SU-DHL-6 (cell line): Measurements from ENCODE around the gene BRCA1.

Experiments
- EZH2phosphoT487 ChIP-seq: fragments of 200-600 bp; sonication (generic), shearing (Covaris generic); conservative IDR thresholded peaks from 2 replicates; pipeline ENCODE4 v1.6.1; 2018; ENCODE audit warnings: mild to moderate bottlenecking, antibody characterized with exemption, low read length, moderate library complexity, mixed read lengths
- TF ChIP-seq, protein P1 (sequence below): fragments of 200-600 bp; sonication (generic); IDR thresholded peaks from one replicate; pipeline ENCODE4 v1.5.1; 2017; ENCODE audit warnings: antibody characterized with exemption, mild to moderate bottlenecking, low read length, moderate library complexity; ENCODE audit not compliant: insufficient read depth, poor library complexity, severe bottlenecking

DNA sequence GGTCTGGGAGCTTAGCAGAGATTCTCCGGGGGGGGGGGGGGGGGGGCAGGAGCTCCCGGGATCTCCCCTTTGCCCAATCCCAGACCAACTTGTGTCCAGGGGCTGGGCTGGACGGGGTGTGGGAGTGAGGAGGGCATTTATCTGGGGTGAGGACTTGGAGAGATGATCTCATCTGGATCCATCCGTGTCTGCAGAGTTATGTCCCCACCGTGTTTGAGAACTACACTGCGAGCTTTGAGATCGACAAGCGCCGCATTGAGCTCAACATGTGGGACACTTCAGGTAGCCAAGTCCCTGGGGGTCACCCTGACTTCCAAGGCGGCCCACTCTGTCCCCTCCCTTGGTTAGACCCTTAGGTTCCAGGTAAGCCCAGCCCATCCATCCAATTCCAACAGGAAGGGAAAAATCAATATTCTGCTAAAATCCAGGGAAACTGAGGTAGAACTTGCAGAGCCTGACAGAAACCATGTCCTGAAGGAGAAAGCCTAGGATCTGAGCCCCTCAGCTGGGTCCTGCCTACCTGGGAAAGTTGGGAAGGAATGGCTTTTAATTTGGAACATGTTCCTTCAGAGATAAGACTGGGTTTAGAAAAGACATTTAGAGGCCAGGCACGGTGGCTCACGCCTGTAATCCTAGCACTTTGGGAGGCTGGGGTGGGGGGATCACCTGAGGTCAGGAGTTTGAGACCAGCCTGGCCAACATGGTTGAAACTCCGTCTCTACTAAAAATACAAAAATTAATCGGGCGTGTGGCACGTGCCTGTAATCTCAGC is 99.2 kb downstream of the BRCA1 start:
- TF ChIP-seq, protein P1, sequence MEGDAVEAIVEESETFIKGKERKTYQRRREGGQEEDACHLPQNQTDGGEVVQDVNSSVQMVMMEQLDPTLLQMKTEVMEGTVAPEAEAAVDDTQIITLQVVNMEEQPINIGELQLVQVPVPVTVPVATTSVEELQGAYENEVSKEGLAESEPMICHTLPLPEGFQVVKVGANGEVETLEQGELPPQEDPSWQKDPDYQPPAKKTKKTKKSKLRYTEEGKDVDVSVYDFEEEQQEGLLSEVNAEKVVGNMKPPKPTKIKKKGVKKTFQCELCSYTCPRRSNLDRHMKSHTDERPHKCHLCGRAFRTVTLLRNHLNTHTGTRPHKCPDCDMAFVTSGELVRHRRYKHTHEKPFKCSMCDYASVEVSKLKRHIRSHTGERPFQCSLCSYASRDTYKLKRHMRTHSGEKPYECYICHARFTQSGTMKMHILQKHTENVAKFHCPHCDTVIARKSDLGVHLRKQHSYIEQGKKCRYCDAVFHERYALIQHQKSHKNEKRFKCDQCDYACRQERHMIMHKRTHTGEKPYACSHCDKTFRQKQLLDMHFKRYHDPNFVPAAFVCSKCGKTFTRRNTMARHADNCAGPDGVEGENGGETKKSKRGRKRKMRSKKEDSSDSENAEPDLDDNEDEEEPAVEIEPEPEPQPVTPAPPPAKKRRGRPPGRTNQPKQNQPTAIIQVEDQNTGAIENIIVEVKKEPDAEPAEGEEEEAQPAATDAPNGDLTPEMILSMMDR: no peak
- no peak for TF ChIP-seq EZH2phosphoT487
